Measurements from ENCODE around the gene EPHA2.

GRCh38 chr1:16141573-16142336 lies 14.1 kb downstream of the EPHA2 start:
- TF ChIP-seq, protein P1, sequence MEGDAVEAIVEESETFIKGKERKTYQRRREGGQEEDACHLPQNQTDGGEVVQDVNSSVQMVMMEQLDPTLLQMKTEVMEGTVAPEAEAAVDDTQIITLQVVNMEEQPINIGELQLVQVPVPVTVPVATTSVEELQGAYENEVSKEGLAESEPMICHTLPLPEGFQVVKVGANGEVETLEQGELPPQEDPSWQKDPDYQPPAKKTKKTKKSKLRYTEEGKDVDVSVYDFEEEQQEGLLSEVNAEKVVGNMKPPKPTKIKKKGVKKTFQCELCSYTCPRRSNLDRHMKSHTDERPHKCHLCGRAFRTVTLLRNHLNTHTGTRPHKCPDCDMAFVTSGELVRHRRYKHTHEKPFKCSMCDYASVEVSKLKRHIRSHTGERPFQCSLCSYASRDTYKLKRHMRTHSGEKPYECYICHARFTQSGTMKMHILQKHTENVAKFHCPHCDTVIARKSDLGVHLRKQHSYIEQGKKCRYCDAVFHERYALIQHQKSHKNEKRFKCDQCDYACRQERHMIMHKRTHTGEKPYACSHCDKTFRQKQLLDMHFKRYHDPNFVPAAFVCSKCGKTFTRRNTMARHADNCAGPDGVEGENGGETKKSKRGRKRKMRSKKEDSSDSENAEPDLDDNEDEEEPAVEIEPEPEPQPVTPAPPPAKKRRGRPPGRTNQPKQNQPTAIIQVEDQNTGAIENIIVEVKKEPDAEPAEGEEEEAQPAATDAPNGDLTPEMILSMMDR (conservative IDR thresholded peaks at IDR 0.05; ENCODE audit: low read length) = no peak
- TF ChIP-seq EZH2phosphoT487 (IDR thresholded peaks at IDR 0.05; ENCODE audit: borderline replicate concordance, low read depth, low read length) = no peak

All from OCI-LY7 (cell line).